NCI-H1694 treated with DMSO at 0.1 percent for 48 hours (cell line): Measurements from ENCODE around the gene LY6G5B.

Source experiments
- DNase-seq: peaks from one replicate; lab custom pipeline; 2025; lab: John Stamatoyannopoulos, UW

LY6G5B gene, protein sequence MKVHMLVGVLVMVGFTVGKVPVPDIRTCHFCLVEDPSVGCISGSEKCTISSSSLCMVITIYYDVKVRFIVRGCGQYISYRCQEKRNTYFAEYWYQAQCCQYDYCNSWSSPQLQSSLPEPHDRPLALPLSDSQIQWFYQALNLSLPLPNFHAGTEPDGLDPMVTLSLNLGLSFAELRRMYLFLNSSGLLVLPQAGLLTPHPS

DNA sequence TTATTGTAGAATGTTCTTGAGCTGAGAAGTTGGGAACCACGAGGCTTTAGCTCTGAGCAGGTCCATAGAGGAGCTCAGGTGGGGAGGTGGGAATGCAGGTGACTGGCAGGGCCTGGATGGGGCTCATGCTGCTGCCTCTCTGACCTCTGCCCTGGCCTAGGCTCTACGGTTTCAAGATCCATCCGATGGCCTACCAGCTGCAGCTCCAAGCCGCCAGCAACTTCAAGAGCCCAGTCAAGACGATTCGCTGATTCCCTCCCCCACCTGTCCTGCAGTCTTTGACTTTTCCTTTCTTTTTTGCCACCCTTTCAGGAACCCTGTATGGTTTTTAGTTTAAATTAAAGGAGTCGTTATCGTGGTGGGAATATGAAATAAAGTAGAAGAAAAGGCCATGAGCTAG is at the start of gene LY6G5B:
Gene LY6G5B, plus strand, starts transcription at position 301 of the 400 bp plus-strand sequence. CDS start 975 bp downstream, outside the sequence.
- no peak for DNase-seq

DNA sequence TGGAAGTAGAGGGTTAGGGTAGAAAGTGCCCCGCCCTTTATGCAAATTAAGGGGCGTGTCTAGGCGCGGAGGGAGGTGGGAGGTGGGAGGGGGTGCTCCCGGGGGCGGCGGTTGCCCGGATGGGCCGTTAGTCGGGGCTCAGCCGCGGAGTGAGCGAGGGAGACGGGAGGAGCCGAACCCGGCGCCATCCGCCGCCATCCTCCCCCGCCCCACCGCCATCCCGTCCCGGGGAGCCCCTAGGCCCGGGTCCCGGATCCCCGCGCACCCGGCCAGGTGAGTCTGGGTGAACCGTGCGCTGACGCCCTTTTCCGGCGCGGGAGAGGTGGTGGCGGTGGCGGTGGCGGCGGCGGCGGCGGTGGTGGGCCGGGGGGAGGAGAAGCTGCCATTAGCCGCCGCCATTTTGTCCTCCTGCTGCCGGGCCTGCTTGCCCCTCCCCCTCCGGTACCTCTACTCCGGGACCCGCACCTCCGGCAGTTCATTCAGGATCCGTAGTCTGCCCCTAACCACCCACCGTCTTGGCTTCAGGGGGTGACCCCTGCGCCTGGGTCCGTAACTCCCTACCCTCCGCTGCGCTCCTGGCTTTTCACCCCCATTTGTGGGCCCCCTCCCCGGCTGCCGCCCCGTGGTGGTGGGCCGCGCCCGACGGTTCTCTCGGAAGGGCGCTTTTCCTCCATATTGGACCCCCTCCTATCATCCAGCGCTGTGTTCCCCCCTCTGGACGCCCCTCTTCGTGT is 49.0 kb upstream of the LY6G5B start, which contains the start of gene PRRC2A:
Gene PRRC2A, plus strand, starts transcription at position 130 of the 734 bp plus-strand sequence. CDS start 2,075 bp downstream, outside the sequence.
- DNase-seq, result peak; percentile 61

DNA sequence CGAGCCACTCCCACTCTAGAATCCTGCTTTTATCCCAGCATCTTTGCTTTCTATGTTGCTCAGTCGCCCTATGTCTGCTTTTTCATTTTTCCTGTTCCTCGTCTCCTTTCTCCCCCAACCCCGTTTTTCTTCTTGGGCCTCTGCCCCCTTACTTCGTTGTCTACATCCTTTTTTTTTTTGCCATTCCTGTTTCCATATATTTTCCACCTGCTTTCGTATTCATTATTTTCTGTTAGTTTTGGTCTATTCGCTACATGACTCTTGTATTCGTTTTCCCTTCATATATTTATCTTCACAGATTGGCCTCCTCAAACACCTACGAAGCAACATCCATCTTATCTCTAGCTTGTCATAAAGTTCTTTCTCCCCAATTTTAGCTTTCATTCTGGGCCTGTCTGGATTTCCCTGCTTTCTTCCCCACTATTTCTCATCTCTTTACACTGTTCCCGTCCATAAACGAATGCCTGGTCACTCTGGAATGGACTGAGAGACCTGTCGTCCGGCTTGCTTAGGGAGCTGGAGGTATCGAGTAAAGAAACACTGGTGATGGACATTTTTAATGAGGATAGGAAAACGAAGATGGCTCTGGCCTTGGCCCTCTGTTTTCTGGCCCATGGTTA is 48.3 kb upstream of the LY6G5B start:
- no peak for DNase-seq

DNA sequence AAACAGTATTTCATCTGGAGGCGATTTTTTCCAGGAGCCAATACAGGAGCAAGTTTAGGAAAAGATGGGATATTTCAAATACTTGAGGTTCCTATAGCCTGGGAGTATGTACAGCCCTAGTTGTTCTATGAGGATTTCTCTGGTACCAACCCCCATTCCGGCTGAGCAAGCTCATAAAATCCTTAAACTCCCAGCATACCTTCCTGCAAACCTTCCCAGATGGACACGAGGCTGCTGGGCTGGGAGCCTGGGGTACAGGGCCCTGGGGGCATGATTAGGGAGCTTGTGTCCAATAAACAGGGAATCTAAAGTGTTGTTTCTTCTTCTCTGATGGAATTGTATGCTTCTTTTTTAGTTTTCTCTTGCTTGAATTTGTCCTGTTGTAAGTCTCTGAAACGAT is 47.8 kb upstream of the LY6G5B start:
- DNase-seq, result no peak

- no peak for DNase-seq
Measured at GRCh38 chr6:31622684-31623091, 47.1 kb upstream of the LY6G5B start.

- no peak for DNase-seq
Measured at GRCh38 chr6:31624070-31624469, 45.7 kb upstream of the LY6G5B start.

DNA sequence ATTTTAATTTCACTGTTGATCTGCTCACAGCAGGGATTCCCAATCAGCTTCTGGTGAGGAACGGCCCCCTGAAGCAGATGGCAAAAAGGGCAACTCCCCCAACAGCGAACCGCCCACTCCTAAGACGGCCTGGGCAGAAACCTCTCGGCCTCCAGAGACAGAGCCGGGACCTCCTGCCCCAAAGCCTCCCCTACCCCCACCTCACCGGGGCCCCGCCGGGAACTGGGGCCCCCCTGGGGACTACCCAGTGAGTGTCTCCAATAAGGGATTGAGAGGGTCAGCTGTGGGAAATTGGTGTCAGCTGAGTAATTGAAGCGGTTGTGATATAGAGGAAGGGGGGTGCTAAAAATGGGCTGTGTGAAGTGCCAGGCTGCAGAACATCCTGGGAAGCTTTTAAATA is 42.8 kb upstream of the LY6G5B start:
- DNase-seq, result no peak

- no peak for DNase-seq
Measured at GRCh38 chr6:31627690-31628287, 42.0 kb upstream of the LY6G5B start.

DNA sequence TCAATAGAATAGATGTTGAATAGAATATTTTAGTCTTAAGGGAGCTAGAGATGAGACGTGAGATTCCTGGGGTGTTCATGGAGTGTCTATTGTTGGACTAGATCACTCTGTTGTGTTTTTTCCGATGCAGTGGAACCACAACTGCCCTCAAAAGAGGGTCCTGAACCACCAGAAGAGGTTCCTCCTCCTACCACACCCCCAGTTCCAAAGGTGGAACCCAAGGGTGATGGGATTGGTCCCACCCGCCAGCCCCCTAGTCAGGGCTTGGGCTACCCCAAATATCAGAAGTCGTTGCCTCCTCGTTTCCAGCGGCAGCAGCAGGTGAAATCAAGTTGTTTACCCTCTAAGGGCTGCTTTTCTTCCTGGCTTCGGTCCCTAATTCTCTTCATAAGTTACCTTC is 40.8 kb upstream of the LY6G5B start:
- DNase-seq, result no peak

DNA sequence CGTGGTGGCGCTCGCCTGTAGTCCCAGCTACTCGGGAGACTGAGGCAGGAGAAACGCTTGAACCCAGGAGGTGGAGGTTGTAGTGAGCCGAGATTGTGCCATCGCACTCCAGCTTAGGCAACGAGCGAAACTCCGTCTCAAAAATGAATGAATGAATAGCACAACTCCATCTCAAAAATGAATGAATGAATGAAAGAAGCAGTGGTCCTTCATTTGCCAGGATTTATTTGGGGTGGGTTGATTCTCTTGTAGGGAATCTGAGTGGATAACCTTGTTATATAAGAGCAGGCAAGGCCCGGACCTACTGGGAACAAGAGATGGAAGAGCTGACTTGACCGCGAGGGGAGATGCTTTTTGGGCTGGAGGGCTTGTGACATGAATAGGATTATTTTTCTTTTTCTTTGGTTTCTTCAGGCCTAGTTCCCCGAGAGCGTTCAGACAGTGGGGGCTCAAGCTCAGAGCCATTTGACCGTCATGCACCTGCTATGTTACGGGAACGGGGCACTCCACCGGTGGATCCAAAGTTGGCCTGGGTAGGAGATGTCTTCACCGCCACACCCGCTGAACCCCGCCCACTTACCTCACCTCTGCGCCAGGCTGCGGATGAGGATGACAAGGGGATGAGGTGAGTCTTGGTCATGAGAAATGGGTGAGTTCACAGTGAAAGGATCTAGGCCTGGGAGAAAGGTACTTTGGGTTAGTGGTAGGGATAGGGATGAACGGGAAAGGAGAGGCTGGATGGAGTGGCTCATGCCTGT is 39.4 kb upstream of the LY6G5B start:
- DNase-seq, result no peak

GRCh38 chr6:31631209-31631608 is 38.6 kb upstream of the LY6G5B start:
- DNase-seq, result no peak

- no peak for DNase-seq
Measured at GRCh38 chr6:31631681-31632278, 38.0 kb upstream of the LY6G5B start.

DNA sequence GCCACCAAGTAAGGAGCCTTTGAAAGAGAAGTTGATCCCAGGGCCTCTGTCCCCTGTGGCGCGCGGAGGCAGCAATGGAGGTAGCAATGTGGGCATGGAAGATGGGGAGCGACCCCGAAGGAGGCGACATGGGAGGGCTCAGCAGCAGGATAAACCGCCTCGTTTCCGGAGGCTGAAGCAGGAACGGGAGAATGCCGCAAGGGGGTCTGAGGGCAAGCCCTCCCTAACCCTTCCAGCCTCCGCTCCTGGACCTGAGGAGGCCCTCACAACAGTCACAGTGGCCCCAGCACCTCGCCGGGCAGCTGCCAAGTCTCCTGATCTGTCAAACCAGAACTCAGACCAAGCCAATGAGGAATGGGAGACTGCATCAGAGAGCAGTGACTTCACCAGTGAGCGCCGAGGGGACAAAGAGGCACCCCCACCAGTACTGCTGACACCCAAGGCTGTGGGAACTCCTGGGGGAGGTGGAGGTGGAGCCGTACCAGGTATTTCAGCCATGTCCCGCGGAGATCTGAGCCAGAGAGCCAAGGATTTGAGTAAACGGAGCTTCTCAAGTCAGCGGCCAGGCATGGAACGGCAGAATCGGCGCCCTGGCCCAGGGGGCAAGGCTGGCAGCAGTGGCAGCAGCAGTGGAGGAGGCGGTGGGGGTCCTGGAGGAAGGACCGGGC is 37.4 kb upstream of the LY6G5B start:
- DNase-seq, result no peak

DNA sequence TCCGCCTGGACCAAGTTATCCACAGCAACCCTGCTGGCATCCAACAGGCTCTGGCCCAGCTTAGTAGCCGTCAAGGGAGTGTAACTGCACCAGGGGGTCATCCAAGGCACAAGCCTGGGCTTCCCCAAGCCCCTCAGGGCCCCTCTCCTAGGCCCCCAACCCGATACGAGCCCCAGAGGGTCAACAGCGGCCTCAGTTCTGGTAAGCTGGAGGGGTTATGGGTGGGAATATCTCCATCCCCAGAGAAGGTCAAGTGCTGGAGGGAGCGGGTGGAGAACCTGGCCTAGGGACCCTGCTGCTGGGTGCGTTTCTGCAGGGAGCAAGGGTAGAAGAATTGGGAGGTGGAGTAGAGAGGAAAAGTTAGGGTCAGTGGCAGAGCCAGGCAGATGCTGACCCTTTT is 36.3 kb upstream of the LY6G5B start:
- DNase-seq, result no peak

DNA sequence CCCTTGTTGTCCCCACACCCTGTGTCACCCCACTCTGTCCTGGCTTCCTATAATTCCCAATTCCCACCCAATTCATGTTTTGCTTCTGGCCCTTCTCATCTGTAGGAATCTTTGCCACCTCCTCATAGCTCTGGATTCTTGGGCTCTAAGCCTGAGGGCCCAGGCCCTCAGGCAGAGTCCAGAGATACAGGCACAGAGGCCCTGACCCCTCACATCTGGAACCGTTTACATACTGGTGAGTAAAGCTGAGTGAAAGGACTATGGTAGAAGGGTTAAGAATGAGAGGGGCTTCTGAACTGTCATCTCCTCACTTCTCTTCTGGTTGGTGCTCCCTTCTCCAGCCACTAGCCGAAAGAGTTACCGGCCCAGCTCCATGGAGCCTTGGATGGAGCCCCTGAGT is 35.6 kb upstream of the LY6G5B start:
- no peak for DNase-seq

- DNase-seq, result no peak
Measured at GRCh38 chr6:31634969-31635575, 34.7 kb upstream of the LY6G5B start.

DNA sequence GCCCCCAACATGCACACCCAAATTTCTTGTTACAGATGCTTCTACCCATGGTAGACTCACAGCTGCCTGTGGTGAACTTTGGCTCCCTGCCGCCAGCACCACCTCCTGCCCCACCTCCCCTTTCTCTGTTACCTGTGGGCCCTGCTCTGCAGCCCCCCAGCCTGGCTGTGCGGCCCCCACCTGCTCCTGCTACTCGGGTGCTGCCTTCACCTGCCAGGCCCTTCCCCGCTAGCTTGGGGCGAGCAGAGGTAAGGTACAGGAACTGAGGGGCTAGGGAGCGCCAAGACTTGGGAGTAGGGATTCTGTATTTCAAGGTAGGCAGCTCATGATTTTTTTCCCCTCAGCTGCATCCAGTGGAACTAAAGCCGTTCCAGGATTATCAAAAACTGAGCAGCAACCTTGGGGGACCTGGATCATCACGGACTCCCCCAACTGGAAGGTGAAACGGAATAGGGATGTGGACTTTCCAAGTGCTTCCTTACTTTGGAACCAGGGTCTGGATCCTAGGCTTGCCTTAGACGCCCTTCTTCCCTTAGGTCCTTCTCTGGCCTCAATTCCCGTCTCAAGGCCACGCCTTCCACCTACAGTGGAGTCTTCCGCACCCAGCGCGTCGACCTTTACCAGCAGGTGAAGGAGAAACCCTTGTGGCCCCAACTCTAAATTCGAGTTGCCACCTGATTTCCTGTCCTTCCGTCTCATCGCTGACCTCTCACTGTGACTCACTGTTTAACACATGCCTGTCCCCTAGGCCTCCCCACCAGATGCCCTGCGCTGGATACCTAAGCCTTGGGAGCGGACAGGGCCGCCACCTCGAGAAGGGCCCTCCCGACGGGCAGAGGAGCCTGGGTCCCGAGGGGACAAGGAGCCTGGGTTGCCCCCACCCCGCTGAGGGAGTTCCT is 32.8 kb upstream of the LY6G5B start:
- DNase-seq, result no peak

GRCh38 chr6:31639043-31639442 is 30.7 kb upstream of the LY6G5B start:
- DNase-seq, result no peak

GRCh38 chr6:31639449-31639861 is 30.3 kb upstream of the LY6G5B start:
- no peak for DNase-seq

GRCh38 chr6:31640612-31641011 is 29.2 kb upstream of the LY6G5B start:
- no peak for DNase-seq
